AG10803 (cell line): Measurements from ENCODE around the gene ADARB2.

ENCODE experiments used
- DNase-seq: peaks from one replicate; pipeline ENCODE4 v3.0.0; 2010; ENCODE audit warnings: low read depth
- H3K4me3 ChIP-seq: 2 replicates; pipeline ENCODE4 v1.5.1; 2011; ENCODE audit warnings: mild to moderate bottlenecking, low read length, control low read depth
- CTCF ChIP-seq: conservative IDR thresholded peaks from 2 replicates; pipeline ENCODE4 v1.5.1; 2011; ENCODE audit warnings: mild to moderate bottlenecking, low read length, control low read depth, inconsistent platforms

Gene ADARB2

DNA sequence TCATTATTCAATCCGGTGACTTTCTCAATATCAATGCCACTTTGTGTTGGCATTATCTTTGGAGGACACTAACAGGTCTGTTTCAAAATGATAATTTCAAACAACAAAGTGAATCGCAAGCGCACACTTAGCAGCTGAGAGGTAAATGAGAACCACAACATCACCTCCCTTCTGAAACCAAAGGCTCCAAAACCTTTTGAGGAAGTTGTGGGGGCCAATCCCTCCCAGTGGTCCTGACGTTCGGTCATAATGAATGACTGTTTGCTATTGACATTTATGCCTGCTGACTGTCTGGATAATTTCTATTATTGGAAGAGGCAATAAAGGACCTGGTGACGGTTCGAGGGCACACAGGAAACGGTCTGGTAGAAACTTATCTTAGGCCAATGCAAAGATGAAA lies 1.8 kb downstream of the ADARB2 start:
- H3K4me3 ChIP-seq = no peak overlapping the region
- no peak for DNase-seq
- TF ChIP-seq CTCF = no peak

DNA sequence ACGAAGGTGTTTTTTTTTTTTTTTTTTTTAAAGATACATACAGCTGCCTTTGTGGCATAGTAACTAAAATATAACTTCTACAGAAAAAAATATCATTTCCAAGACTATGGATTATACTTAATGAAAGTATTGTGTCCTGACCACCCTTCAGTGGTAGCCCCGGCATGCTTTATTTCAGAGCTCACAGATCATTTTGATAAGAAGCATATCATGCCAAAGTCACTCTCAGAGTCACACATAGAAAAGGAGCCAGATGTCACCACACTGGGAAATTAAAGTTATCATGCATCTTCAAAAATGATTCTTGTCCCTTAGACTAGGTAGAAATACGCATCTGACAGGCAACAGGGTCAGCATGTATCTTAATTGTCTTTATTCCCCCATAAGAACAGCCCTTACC lies 3.0 kb downstream of the ADARB2 start:
- no peak overlapping the region for H3K4me3 ChIP-seq
- DNase-seq = no peak
- TF ChIP-seq CTCF = no peak

DNA sequence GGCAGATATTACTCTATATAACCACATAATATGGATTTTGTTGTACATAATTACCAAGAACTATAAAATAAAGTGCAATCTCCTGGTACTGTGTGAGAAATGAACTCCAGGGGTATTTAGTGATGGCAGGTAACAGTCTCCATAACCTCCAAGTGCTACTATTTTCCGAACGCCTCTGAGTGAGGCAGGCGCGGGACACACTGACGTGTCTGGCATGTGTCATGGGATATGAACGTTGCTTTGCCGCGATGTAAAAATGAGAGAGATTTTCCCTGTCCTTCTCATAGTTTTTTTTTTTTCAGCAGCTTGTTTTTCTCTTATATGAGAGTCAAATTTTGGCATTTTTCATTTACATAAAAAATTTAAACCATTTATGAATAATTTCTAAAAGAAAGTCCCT lies 3.6 kb downstream of the ADARB2 start:
- TF ChIP-seq CTCF = no peak
- H3K4me3 ChIP-seq = no peak overlapping the region
- no peak for DNase-seq

- DNase-seq = no peak
- H3K4me3 ChIP-seq = no peak overlapping the region
- TF ChIP-seq CTCF = no peak
Measured at GRCh38 chr10:1732564-1732996, 4.7 kb downstream of the ADARB2 start.

- no peak overlapping the region for H3K4me3 ChIP-seq
- DNase-seq = no peak
- TF ChIP-seq CTCF = no peak
Measured at GRCh38 chr10:1731592-1731991, 5.7 kb downstream of the ADARB2 start.

- no peak for DNase-seq
- no peak for TF ChIP-seq CTCF
- no peak overlapping the region for H3K4me3 ChIP-seq
Measured at GRCh38 chr10:1729751-1730150, 7.6 kb downstream of the ADARB2 start.

DNA sequence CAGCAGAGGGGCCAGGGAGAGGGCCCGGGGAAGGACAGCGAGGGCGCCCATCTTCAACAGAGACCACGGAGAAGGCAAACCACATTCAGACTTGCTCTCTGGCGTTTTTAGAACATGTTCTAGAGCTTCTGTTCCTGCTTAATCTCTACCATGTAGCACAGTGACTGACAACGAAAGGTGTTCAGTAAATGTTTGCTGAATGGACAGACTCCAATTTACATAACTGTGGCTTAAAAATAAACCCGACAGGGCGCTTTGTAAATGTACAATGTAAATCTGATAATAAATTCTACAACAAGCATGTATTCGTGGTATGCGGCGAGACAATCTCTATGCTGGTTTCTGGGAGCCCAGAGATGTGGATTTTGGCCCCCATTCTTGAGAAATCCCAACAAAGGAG lies 10.5 kb downstream of the ADARB2 start:
- DNase-seq = no peak
- no peak for TF ChIP-seq CTCF
- no peak overlapping the region for H3K4me3 ChIP-seq
